Common myeloid progenitor, CD34-positive (primary cell): ENCODE data around the gene AGFG2.

Experiments
- CTCF ChIA-PET: fragments of 350-600 bp; sonication (Branson Sonifier 250); formaldehyde crosslinking; loops from one replicate; lab custom pipeline; 2021; ENCODE audit warnings: antibody characterized with exemption; lab: Charles Lee
- POLR2A ChIA-PET: fragments of 350-600 bp; sonication (Branson Sonifier 250); formaldehyde crosslinking; loops from one replicate; lab custom pipeline; 2021; ENCODE audit warnings: antibody characterized with exemption; lab: Charles Lee
- DNase-seq, 3 donors: peaks; one replicate each; pipeline versions ENCODE4 v3.0.0 to v3.0.0-alpha.2; 2013
- H3K27ac ChIP-seq, 2 experiments: 1 replicate in 1 of 2; 2 replicates in 1 of 2; pipeline ENCODE4 v1.7.0; 2013; ENCODE audit warnings: inconsistent platforms in 2 of 2, low read length in 2 of 2, mild to moderate bottlenecking in 2 of 2, low read depth in 1 of 2, moderate library complexity in 1 of 2; ENCODE audit not compliant: severe bottlenecking in 2 of 2, insufficient read depth in 1 of 2, poor library complexity in 1 of 2
- H3K27me3 ChIP-seq, 5 experiments: replicated peaks in 2 of 5; 1 replicate in 3 of 5; 2 replicates in 2 of 5; pipeline versions ENCODE4 v1.6.1 to v1.7.0; 2013; ENCODE audit warnings: low read length in 4 of 5, mild to moderate bottlenecking in 2 of 5, moderate library complexity in 2 of 5, inconsistent platforms in 1 of 5; ENCODE audit not compliant: insufficient read depth in 5 of 5, control insufficient read depth in 4 of 5
- H3K36me3 ChIP-seq, 4 experiments: 1 replicate in 2 of 4; 2 replicates in 2 of 4; pipeline versions ENCODE4 v1.6.1 to v1.7.0; 2013; ENCODE audit warnings: low read length in 3 of 4, control low read depth in 1 of 4, mild to moderate bottlenecking in 1 of 4; ENCODE audit not compliant: control insufficient read depth in 4 of 4, insufficient read depth in 4 of 4
- H3K4me1 ChIP-seq, 4 experiments: 1 replicate in 3 of 4; 2 replicates in 1 of 4; pipeline versions ENCODE4 v1.6.1 to v1.7.1; 2013; ENCODE audit warnings: low read length in 3 of 4, mild to moderate bottlenecking in 3 of 4, control low read depth in 1 of 4, inconsistent platforms in 1 of 4, moderate library complexity in 1 of 4; ENCODE audit not compliant: control insufficient read depth in 4 of 4, insufficient read depth in 4 of 4; ENCODE audit errors: control extremely low read depth in 1 of 4
- H3K4me3 ChIP-seq, 7 experiments: 1 replicate in 4 of 7; 2 replicates in 3 of 7; pipeline versions ENCODE4 v1.5.1 to v1.7.0; 2013; ENCODE audit warnings: mild to moderate bottlenecking in 7 of 7, low read length in 6 of 7, moderate library complexity in 6 of 7, inconsistent platforms in 2 of 7, low read depth in 2 of 7, control low read depth in 1 of 7; ENCODE audit not compliant: insufficient read depth in 4 of 7, control insufficient read depth in 1 of 7; ENCODE audit errors: extremely low read depth in 1 of 7
- H3K9me3 ChIP-seq, 5 experiments: 1 replicate in 4 of 5; 2 replicates in 1 of 5; pipeline versions ENCODE4 v1.6.1 to v1.7.1; 2013; ENCODE audit warnings: low read length in 4 of 5, mild to moderate bottlenecking in 2 of 5, inconsistent platforms in 1 of 5, low read depth in 1 of 5, moderate library complexity in 1 of 5; ENCODE audit not compliant: control insufficient read depth in 4 of 5, insufficient read depth in 2 of 5; ENCODE audit errors: control extremely low read depth in 1 of 5
- WGBS: methylation state at CpG from one replicate; pipeline ENCODE4 v1.1.5; 2013; ENCODE audit not compliant: insufficient coverage; 5-methylcytosine and 5-hydroxymethylcytosine counted together

The AGFG2 gene

GRCh38 chr7:100568896-100569844, 30.2 kb downstream of the AGFG2 start:
- no peak overlapping the region for H3K27ac ChIP-seq
- WGBS, result 26% methylated on average over 24 of the region's 36 CpGs
- no peaks in the 10 kb centered on the region for H3K27me3 ChIP-seq
- POLR2A ChIA-PET, result interaction anchor here (4.8 kb wide), 1 partner anchor 16 kb away, joined by 34 read pairs; the partner anchor contains the start of genes FBXO24 and LRCH4
- peak; percentile 46 to 79 (median 66) for DNase-seq
- CTCF ChIA-PET, result interaction anchor here (0.7 to 12.6 kb wide), 6 partner anchors 10 to 108 kb away, joined by 3 to 242 read pairs (median 6); partner anchors contain the start of genes FBXO24 and LRCH4
- no peaks in the 10 kb centered on the region for H3K9me3 ChIP-seq
- H3K36me3 ChIP-seq, result peaks cover 2 to 29% (median 12%) of the 10 kb centered on the region in 4 experiments
- peak overlapping the region in 5 of 7 experiments; percentile 0 to 62 (median 51) for H3K4me3 ChIP-seq
- peaks cover 0 to 46% (median 40%) of the 10 kb centered on the region in 4 experiments for H3K4me1 ChIP-seq

GRCh38 chr7:100570954-100571828, 32.2 kb downstream of the AGFG2 start:
- POLR2A ChIA-PET, result interaction anchor here (4.8 kb wide), 1 partner anchor 13 kb away, joined by 34 read pairs; the partner anchor contains the start of genes FBXO24 and LRCH4
- Histone ChIP-seq H3K27me3 (no peaks in the 10 kb centered on the region), H3K4me3 (no peak overlapping the region), H3K36me3 (peaks cover 2 to 48% (median 32%) of the 10 kb centered on the region in 4 experiments), H3K27ac (no peak overlapping the region), H3K4me1 (peaks cover 0 to 43% (median 39%) of the 10 kb centered on the region in 4 experiments), H3K9me3 (no peaks in the 10 kb centered on the region)
- CTCF ChIA-PET, result interaction anchor here (0.6 to 1.7 kb wide), 6 partner anchors 10 to 1149 kb away, joined by 3 to 7 read pairs (median 4); no protein-coding TSS in a partner anchor
- 97% methylated on average over 15 of the region's 26 CpGs for WGBS
- no peak for DNase-seq

GRCh38 chr7:100571829-100572116, 32.8 kb downstream of the AGFG2 start:
- no peak overlapping the region for H3K4me3 ChIP-seq
- no peak overlapping the region for H3K27ac ChIP-seq
- DNase-seq, result no peak
- no peaks in the 10 kb centered on the region for H3K27me3 ChIP-seq
- H3K36me3 ChIP-seq, result peaks cover 2 to 53% (median 37%) of the 10 kb centered on the region in 4 experiments
- peaks cover 0 to 43% (median 39%) of the 10 kb centered on the region in 4 experiments for H3K4me1 ChIP-seq
- H3K9me3 ChIP-seq, result no peaks in the 10 kb centered on the region
- ChIA-PET CTCF (interaction anchor here (0.7 to 1.7 kb wide), 6 partner anchors 10 to 120 kb away, joined by 3 to 7 read pairs (median 4); no protein-coding TSS in a partner anchor), POLR2A (interaction anchor here (4.8 kb wide), 1 partner anchor 13 kb away, joined by 34 read pairs; the partner anchor contains the start of genes FBXO24 and LRCH4)
- WGBS, result 100% methylated on average over 2 of the region's 2 CpGs

- Histone ChIP-seq H3K27me3 (no peaks in the 10 kb centered on the region), H3K36me3 (peaks cover 2 to 59% (median 41%) of the 10 kb centered on the region in 4 experiments), H3K27ac (no peak overlapping the region), H3K4me1 (peaks cover 0 to 39% (median 36%) of the 10 kb centered on the region in 4 experiments), H3K9me3 (no peaks in the 10 kb centered on the region), H3K4me3 (no peak overlapping the region)
- CTCF ChIA-PET, result interaction anchor here (1.1 to 1.7 kb wide), 3 partner anchors 8 to 98 kb away, joined by 3 to 11 read pairs (median 3); no protein-coding TSS in a partner anchor
- POLR2A ChIA-PET, result interaction anchor here (4.8 kb wide), 1 partner anchor 12 kb away, joined by 34 read pairs; the partner anchor contains the start of genes FBXO24 and LRCH4
- no peak for DNase-seq
- WGBS, result 94% methylated on average over 16 of the region's 20 CpGs
Observed at GRCh38 chr7:100572281-100572948, 33.4 kb downstream of the AGFG2 start.

GRCh38 chr7:100572949-100573675, 34.1 kb downstream of the AGFG2 start:
- no peak overlapping the region for H3K4me3 ChIP-seq
- no peaks in the 10 kb centered on the region for H3K27me3 ChIP-seq
- H3K9me3 ChIP-seq, result no peaks in the 10 kb centered on the region
- no peak for DNase-seq
- ChIA-PET CTCF (interaction anchor here (1.1 to 1.7 kb wide), 3 partner anchors 9 to 99 kb away, joined by 3 to 11 read pairs (median 3); no protein-coding TSS in a partner anchor), POLR2A (interaction anchor here (4.8 kb wide), 1 partner anchor 12 kb away, joined by 34 read pairs; the partner anchor contains the start of genes FBXO24 and LRCH4)
- no peak overlapping the region for H3K27ac ChIP-seq
- H3K4me1 ChIP-seq, result peaks cover 0 to 32% (median 30%) of the 10 kb centered on the region in 4 experiments
- H3K36me3 ChIP-seq, result peaks cover 2 to 66% (median 47%) of the 10 kb centered on the region in 4 experiments
- WGBS, result 96% methylated on average over 28 of the region's 30 CpGs
